ENCODE results near the gene ARG2.
A peak's percentile ranks its signal among the peaks of the same experiment; 100 is the strongest.

ARG2 gene

GRCh38 chr14:67619446-67620216 lies at the start of gene ARG2:
Gene ARG2 (plus strand): TSS chr14:67619920. CDS start chr14:67619978, 58 bp downstream.
- peak; percentile 9 for TF ChIP-seq CTCF (IDR thresholded peaks at IDR 0.05; ENCODE audit: insufficient read depth, low read depth, low read length, missing control alignments)
- peak within 1 kb of the TSS; percentile 56 for H3K4me3 ChIP-seq (ENCODE audit: low read length)
- peak; percentile 97 for DNase-seq (ENCODE audit: low read depth)

- no peak for DNase-seq (ENCODE audit: low read depth)
- no peak for TF ChIP-seq CTCF (IDR thresholded peaks at IDR 0.05; ENCODE audit: insufficient read depth, low read depth, low read length, missing control alignments)
These were observed 49.3 kb upstream of the ARG2 start for GRCh38 chr14:67570453-67570852.

GRCh38 chr14:67571275-67571990 lies 48.3 kb upstream of the ARG2 start:
- TF ChIP-seq CTCF (IDR thresholded peaks at IDR 0.05; ENCODE audit: insufficient read depth, low read depth, low read length, missing control alignments), result peak; percentile 92
- peak; percentile 63 for DNase-seq (ENCODE audit: low read depth)
- no peak overlapping the region for H3K4me3 ChIP-seq (ENCODE audit: low read length)

More at GRCh38 chr14:67570453-67570852, 49.3 kb upstream of the ARG2 start:
- no peak overlapping the region for H3K4me3 ChIP-seq (ENCODE audit: low read length)

- DNase-seq (ENCODE audit: low read depth), result no peak
- no peak for TF ChIP-seq CTCF (IDR thresholded peaks at IDR 0.05; ENCODE audit: insufficient read depth, low read depth, low read length, missing control alignments)
- no peak overlapping the region for H3K4me3 ChIP-seq (ENCODE audit: low read length)
These were observed 47.8 kb upstream of the ARG2 start for GRCh38 chr14:67571991-67572323.

GRCh38 chr14:67572608-67573007 lies 47.1 kb upstream of the ARG2 start:
- TF ChIP-seq CTCF (IDR thresholded peaks at IDR 0.05; ENCODE audit: insufficient read depth, low read depth, low read length, missing control alignments), result no peak
- no peak overlapping the region for H3K4me3 ChIP-seq (ENCODE audit: low read length)
- DNase-seq (ENCODE audit: low read depth), result no peak

- TF ChIP-seq CTCF (IDR thresholded peaks at IDR 0.05; ENCODE audit: insufficient read depth, low read depth, low read length, missing control alignments), result no peak
- no peak for DNase-seq (ENCODE audit: low read depth)
- no peak overlapping the region for H3K4me3 ChIP-seq (ENCODE audit: low read length)
These were observed 46.3 kb upstream of the ARG2 start for GRCh38 chr14:67573228-67574010.
